Fibroblast of lung (primary cell): ENCODE data around the gene OPRM1.

Experiments used
- CTCF ChIP-seq, 2 donors: IDR thresholded peaks in 1 of 2; conservative IDR thresholded peaks in 1 of 2; 1 replicate in 1 of 2; 2 replicates in 1 of 2; pipeline ENCODE4 v1.5.1; 2011 to 2012; ENCODE audit warnings: low read length in 2 of 2, control low read depth in 1 of 2, inconsistent platforms in 1 of 2, low read depth in 1 of 2, mild to moderate bottlenecking in 1 of 2
- EZH2 ChIP-seq: IDR thresholded peaks from 2 replicates; pipeline ENCODE4 v1.5.1; 2012; ENCODE audit warnings: low read length, control low read depth, mild to moderate bottlenecking; ENCODE audit errors: missing control alignments

- TF ChIP-seq CTCF (conservative IDR thresholded peaks at IDR 0.05 in 1 of 2, IDR thresholded peaks at IDR 0.05 in 1 of 2; ENCODE audit: low read depth in 1 of 2, low read length in 2 of 2) (no peak), EZH2 (no peak)
Observed at GRCh38 chr6:154071711-154072110, 32.7 kb downstream of the OPRM1 start.
